GM20000 (cell line): ENCODE measurements around the gene MMP26.
"Not testable (repeated sequence)": the region's sequence is repeated elsewhere in the genome, so short reads cannot be mapped to it uniquely, and the experiment has no call there.

Experiments
- DNase-seq: peaks from one replicate; pipeline ENCODE4 v3.0.0; 2012; ENCODE audit warnings: low spot score
- TF ChIP-seq, protein P1 (sequence below): IDR thresholded peaks from 2 replicates; pipeline ENCODE4 v1.5.1; 2012; ENCODE audit warnings: mild to moderate bottlenecking, control low read depth; ENCODE audit errors: extremely low read depth, missing control alignments

The MMP26 gene

DNA sequence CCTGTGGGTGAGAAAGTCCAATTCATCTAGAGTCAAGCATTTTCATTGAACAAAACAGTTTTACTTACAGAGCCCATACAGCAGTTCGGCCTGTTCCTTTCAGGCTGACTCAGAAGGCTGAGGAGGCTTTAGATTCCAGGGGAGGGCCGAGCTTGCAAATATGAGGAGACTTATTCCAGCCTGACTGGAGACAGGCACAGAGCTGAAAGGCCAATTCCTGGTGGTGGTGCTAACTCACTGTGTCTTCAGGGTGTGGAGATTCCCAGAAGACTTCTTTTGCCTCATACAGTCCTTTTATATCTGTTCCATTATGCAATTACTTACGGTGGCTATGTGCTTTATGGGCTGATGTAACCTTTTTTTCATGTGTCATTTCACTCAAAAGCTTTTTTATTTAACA lies 7.0 kb upstream of the MMP26 start, which contains the start of gene OR51E2:
TSS of gene OR51E2 (minus strand) at position 269 of the 400 bp plus-strand sequence. CDS start 15,142 bp downstream, outside the sequence.
- TF ChIP-seq, protein P1, sequence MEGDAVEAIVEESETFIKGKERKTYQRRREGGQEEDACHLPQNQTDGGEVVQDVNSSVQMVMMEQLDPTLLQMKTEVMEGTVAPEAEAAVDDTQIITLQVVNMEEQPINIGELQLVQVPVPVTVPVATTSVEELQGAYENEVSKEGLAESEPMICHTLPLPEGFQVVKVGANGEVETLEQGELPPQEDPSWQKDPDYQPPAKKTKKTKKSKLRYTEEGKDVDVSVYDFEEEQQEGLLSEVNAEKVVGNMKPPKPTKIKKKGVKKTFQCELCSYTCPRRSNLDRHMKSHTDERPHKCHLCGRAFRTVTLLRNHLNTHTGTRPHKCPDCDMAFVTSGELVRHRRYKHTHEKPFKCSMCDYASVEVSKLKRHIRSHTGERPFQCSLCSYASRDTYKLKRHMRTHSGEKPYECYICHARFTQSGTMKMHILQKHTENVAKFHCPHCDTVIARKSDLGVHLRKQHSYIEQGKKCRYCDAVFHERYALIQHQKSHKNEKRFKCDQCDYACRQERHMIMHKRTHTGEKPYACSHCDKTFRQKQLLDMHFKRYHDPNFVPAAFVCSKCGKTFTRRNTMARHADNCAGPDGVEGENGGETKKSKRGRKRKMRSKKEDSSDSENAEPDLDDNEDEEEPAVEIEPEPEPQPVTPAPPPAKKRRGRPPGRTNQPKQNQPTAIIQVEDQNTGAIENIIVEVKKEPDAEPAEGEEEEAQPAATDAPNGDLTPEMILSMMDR: no peak
- DNase-seq: no peak

DNA sequence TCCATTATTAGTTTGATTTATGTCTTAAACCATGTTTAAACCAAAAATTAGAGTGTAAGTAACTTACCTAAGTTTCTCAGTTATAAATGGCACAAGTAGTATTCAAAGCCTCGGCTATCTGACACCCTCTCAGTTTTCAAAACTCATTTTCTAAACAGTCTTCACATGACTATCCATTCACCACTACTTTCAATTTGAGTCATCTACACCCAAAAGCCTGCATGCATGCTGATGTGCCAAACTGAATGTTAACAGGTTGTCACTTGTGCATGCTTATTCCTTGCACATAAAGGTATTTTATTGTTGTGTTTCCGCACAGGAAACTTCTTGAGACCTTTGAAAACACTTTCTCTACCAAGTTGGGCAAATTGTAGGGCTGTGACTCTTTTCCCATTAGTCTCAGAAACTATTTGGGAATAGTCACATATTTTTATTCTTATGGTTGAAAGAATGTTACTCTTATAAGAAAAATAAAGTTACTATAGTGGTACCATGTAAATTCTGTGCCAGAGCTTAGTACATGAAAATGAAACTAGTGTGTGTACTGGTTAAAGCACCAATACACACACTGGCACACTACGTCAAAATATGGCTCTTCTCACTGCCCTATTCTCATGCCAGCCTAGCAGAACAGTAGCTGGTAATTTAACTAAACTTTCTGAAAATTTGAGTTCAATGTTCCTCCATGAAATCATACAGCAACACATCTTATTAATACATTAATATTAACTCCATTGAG lies 4.7 kb upstream of the MMP26 start:
- peak; percentile 16 for DNase-seq
- TF ChIP-seq, protein P1: no peak

DNA sequence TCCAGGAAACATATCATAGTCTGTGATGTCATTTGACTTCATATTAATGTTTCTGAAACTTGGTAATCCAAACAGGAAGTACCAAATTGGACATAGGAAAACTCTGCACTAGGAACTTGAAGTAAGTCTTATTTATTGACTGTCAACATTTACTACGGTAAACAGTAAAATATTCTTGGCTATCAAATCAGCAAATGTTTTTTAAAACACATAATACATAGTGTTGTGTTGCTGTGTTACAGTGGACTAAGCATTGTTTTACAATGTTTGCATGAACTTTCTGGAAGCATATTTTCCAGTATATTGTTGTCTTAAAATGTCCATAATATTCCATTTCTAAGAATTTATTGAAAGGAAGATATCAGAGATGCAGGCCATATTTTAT lies 4.2 kb upstream of the MMP26 start:
- TF ChIP-seq, protein P1: no peak
- no peak for DNase-seq

DNA sequence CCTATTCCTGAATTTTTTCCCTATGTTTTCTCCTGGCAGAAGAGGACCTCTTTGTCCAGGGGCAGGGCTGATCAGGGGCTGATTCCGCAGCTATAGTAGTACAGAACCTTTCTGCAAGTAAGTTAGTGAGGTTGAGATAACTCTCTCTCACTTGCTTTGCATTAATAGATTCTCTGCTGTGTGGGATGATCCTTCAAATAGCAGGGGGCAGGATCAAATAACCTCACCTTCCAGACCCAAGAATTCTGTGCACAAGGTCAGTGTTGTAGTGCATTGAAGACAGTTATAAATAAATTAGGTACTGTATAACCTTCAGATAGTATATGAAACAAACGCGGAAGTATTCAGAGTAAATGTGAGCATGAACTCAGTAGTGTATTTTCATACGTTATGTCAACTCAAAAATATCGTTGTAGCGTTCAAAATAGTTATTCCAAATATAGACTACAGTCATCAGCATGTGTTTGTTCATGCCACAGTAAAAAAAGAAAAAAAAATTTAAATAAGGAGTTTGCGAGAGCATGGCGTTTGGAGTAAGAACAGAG lies 278 bp downstream of the MMP26 start:
- TF ChIP-seq, protein P1: no peak
- DNase-seq: no peak

DNA sequence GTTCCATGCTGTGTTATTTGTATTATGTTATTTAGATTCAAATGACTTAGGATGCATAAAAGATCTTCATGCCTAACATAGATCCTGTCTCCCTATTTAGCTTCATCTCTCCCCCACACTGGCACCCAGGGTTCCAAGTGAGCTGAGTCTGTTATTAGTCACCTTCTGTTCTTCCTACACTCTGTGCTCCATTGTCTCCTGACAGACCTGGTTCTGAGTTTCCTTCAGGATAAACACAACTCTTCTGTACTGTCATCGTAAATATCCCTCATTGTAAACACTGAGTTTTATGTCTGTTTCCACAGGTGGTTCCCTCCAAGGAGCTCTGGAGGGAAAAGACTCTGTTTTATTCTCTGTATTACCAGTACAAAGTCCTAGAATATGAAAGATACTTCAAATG lies 8.7 kb downstream of the MMP26 start:
- TF ChIP-seq, protein P1: no peak

DNA sequence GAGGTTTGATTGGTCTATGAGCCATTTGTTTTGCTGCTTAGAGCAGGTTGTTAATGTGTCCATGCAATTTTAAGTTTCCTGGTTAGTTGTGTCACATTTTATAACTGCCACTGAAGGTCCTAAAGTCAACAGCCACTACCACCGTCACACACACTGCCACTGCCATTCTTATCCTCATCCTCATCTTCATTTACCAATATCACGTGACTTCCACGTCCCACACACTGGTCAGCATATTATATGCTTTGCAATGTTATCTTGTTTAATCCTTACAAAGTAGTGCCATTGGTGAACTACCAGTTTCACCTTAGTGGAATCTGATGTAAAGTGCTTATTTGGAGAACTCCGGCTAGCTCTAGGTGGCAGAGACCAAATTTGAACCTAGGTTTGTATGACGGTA lies 9.7 kb downstream of the MMP26 start:
- DNase-seq: no peak
- TF ChIP-seq, protein P1: no peak

More for the DNA sequence above, 8.7 kb downstream of the MMP26 start:
- DNase-seq: no peak

DNA sequence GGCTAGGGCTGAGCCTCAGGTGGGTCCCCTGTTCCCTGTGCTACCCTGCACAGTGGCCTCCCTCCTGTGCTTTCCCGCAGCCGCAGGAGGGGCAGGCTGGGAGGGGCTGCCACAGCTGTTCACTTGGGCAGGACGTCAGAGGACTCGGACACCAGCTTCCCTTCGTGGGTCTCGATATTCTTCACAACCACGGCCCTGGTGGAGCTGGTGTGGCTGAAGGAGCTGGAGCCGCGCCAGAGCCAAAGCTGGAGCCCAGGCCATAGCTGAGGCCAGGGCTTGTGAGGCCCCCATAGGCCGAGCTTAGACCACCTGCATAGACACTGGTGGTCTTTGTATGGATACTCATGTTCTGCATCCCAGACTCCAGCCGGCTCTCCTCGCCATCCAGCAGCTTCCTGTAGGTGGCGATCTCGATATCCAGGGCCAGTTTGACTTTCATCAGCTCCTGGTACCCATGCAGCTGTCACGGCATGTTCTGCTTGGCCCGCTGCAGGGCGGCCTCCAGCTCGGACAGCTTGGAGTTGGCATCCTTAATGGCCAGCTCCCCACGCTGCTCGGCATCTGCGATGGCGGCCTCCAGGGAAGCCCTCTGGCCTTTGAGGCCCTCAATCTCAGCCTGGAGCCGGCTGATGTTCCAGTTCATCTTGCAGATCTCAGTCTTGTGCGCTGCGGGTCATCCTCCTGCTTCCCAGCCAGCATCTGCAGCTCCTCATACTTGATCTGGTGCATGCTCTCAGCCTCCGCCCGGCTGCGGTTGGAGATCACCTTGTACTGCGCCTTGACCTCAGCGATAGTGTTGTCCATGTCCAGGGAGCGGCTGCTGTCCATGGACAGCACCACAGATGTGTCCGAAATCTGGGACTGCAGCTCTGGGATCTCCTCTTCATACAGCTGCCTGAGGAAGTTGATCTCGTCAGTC lies 18.3 kb downstream of the MMP26 start:
- TF ChIP-seq, protein P1: peak; percentile 13
- DNase-seq: not testable (repeated sequence)
